Stimulated activated naive CD8-positive, alpha-beta T cell treated with anti-CD3 and anti-CD28 coated beads, Interleukin-15, Interleukin-2, amounts not matched to agents 100 ng/mL and 50 ng/mL, for 24 hours (primary cell): ENCODE data around the gene C1orf159.

Experiments used
- H3K27ac Mint-ChIP-seq: one replicate; pipeline ENCODE4 v1.8.0; 2021; ENCODE audit warnings: mild to moderate bottlenecking, mixed read lengths
- H3K27me3 Mint-ChIP-seq: one replicate; pipeline ENCODE4 v1.8.0; 2021; ENCODE audit warnings: mixed read lengths
- H3K36me3 Mint-ChIP-seq: one replicate; pipeline ENCODE4 v1.8.0; 2021; ENCODE audit warnings: low read depth, mixed read lengths
- H3K4me1 Mint-ChIP-seq: one replicate; pipeline ENCODE4 v1.8.0; 2021; ENCODE audit warnings: low read depth, mixed read lengths
- H3K4me3 Mint-ChIP-seq: one replicate; pipeline ENCODE4 v1.8.0; 2021; ENCODE audit warnings: mild to moderate bottlenecking, mixed read lengths
- H3K9me3 Mint-ChIP-seq: one replicate; pipeline ENCODE4 v1.8.0; 2021; ENCODE audit warnings: mixed read lengths

The C1orf159 gene

DNA sequence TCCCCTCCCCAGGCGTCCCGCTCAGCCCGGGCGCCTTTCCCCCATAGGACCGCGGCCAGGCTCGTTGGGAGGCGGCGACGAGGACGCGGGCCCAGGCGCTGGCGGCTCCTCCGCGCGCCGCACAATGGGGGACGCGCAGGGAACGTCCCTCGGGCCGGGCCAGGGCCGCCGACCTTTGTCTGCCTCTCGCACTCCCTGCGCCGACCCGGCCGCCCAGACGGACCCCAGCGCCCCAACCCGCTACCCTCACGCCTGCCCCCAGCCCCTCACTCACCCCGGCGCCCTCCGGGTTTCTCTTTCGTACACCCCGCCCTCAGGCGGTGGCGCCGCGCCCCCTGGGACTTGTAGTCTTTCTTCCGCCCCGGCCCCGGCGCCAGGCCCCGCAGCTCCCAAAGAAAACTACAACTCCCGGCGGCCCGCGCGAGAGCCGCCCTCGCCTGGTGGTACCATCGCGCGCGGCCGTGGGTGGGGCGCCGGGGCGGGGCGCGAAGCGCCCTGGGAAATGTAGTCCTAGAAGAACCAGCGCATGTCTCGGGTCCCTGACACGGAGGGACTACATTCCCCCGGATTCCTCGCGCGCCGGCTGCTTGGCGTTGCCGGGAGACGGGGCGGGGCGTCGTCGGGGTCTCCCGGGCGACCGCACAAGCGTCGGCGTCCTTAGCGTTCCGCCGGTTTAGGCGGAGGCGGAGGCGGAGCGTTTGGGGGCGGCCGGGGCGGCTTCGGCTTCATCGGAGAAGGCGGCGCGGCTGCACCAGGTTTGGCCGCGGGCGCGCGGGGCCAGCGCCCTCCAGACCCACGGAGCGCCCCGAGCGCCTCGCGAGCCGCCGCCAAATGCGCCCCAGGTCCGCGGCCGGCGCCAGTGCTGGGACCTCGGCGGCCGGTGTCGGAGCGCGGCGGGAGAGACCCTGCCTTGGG lies at the start of gene C1orf159:
Gene C1orf159, minus strand, starts transcription at position 304 of the 915 bp plus-strand sequence. CDS start 24,546 bp downstream, outside the sequence.
- Mint-ChIP-seq H3K9me3 (peaks cover 4% of the 10 kb centered on the region), H3K4me1 (peaks cover 26% of the 10 kb centered on the region), H3K4me3 (peak within 1 kb of the TSS; percentile 86), H3K27me3 (peaks cover 11% of the 10 kb centered on the region), H3K36me3 (peaks cover 25% of the 10 kb centered on the region), H3K27ac (peak within 1 kb of the TSS; percentile 85)

DNA sequence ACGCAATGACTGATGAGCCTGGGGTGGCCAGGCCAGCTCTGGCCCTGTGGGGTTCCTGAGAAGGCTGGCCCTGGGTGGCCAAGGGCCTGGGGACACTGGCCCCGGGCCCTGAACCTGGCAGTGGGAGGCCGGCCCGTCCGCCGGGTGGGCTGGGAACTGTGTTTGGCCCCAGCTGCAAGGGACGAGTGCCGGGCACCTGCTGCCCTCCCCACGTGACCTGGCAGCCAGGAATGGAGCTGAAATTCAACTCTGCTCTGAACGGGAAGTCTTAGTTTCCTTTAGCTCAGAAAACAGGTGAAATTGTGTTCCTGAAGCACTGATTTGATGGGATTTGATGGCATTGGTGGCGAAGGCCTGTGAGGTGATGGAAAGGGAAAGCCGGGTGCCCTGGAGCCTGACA lies 49.6 kb upstream of the C1orf159 start:
- H3K27me3 Mint-ChIP-seq, result peaks cover 5% of the 10 kb centered on the region
- no peak overlapping the region for H3K4me3 Mint-ChIP-seq
- no peaks in the 10 kb centered on the region for H3K36me3 Mint-ChIP-seq
- H3K4me1 Mint-ChIP-seq, result peaks cover 7% of the 10 kb centered on the region
- no peaks in the 10 kb centered on the region for H3K9me3 Mint-ChIP-seq
- no peak overlapping the region for H3K27ac Mint-ChIP-seq

DNA sequence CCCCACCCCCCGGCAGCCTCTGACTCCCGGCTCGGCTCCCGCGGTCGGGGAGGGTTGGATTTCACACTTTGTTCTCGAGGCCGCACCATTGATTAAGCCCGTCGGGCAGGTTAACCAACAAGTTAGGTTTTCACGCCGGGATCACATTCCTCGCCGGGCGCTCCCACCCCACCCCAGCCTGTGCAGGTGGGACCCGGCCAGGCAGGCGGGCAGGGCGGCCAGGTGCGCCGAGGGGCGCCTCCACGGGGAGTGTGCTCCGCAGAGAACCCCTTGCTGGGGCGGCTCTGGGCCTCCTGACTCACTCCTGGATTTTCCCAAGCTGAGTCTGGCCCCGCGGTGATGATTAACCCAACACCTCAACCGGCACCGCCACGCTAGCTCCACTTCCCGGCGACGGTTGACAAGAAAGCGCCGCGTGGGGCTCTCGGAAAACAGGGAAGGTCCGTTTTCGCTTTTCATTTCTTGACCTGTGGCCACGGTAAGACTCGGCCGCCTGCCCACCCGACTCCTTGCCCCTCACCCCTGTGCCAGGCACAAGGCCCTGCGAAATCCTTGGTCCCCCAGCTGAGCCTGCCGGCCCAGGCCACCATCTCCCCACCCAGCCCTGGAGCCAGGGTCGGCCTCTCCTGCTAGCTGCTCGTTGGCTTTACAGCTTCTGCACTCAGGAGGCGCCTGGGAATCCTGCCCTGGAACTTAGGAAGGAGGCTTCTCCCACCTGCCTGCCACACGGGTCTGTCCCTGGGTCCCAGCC lies 49.0 kb upstream of the C1orf159 start:
- H3K27me3 Mint-ChIP-seq, result peaks cover 1% of the 10 kb centered on the region
- peaks cover 2% of the 10 kb centered on the region for H3K4me1 Mint-ChIP-seq
- no peaks in the 10 kb centered on the region for H3K36me3 Mint-ChIP-seq
- H3K27ac Mint-ChIP-seq, result no peak overlapping the region
- H3K9me3 Mint-ChIP-seq, result no peaks in the 10 kb centered on the region
- H3K4me3 Mint-ChIP-seq, result no peak overlapping the region

DNA sequence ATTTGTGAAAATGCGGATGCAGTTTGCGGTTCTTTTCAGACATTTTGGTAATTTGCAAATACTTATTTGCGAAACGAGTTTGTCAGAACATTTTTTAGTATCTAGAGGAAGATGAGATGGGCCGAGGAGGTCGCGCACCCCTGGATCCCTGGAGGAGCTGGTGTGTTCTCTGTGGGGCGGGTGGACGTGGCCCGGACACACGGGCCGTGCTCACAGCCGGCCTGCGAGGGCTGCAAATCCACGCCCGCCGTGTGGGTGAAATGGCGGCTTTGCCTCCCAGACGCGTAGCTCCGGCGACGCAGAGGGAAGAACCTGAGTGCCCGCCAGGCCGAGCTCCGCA lies 48.4 kb upstream of the C1orf159 start:
- no peak overlapping the region for H3K4me3 Mint-ChIP-seq
- no peaks in the 10 kb centered on the region for H3K9me3 Mint-ChIP-seq
- H3K36me3 Mint-ChIP-seq, result no peaks in the 10 kb centered on the region
- H3K27ac Mint-ChIP-seq, result no peak overlapping the region
- H3K4me1 Mint-ChIP-seq, result no peaks in the 10 kb centered on the region
- no peaks in the 10 kb centered on the region for H3K27me3 Mint-ChIP-seq

DNA sequence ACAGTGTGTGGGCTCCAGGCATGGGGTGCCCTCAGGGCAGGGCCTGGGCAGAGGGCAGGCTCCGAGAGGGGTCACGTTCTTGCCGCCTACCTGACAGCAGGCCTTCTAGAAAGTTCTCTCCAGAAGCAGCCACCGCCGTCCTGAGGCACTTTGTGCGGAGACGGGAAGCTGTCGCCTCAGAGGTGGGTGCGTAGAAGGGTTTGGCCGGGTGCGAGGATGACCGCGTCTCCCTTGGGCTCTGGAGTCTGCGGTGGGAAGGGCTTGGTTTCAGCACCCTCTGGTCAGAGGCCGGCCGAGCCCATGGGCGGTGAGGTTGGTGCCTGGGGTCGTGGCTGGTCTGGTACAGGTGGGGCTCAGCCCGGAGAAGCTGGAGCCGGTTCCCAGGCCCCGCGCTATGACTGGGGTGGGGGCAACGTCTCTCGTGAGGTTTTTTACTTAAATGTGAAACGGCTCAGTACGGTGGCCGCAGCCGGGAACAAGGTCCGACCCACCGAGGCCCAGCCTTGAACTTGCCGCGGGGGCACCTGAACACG lies 47.7 kb upstream of the C1orf159 start:
- H3K27me3 Mint-ChIP-seq, result no peaks in the 10 kb centered on the region
- no peaks in the 10 kb centered on the region for H3K9me3 Mint-ChIP-seq
- no peaks in the 10 kb centered on the region for H3K36me3 Mint-ChIP-seq
- no peak overlapping the region for H3K27ac Mint-ChIP-seq
- H3K4me1 Mint-ChIP-seq, result peaks cover 3% of the 10 kb centered on the region
- H3K4me3 Mint-ChIP-seq, result no peak overlapping the region

DNA sequence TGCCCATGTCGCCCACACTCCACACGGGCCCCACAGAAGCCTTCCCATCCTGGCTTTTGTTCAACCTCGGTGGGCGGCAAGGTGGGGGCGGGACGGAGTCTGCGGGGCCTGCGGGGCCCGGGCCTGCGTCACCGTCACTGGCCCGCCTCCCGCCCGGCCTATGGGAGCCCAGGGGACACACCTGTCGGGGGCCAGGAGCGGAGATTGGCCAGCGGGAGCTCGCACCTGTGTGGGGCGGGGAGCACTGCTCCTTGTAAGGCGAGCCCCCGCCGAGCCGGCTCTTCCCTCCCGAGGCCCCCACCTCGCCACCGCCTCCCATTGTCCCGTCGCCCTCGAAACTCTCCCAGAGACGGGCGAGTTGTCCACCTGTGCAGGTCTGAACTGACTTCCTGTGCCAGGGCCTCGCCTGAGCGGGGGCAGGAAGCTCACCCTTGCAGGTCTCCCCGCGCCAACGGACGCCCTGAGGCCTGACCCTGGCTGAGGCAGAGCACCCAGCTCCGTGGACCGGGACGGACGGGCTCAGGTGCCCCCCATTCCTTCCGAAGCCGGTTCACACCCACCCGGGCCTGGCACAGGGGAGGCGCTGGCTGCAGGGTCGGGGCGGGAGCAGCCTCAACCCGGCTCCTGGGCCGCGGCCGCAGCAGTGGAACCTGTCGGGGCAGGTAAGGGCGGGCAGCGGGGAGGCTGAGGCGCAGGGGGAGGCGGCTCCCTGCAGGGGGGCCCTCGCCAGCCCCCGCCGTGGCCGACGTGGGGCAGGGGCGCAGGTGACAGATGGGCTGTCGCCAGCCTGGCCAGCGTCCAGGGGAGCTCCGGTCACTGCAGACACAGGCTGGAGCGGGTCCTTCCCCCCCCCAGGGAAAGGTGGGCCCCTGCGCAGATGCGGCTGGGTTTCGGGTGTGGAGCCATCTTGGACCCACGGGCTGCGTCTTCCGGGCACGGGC lies 47.0 kb upstream of the C1orf159 start:
- Mint-ChIP-seq H3K4me3 (no peak overlapping the region), H3K27ac (no peak overlapping the region)

DNA sequence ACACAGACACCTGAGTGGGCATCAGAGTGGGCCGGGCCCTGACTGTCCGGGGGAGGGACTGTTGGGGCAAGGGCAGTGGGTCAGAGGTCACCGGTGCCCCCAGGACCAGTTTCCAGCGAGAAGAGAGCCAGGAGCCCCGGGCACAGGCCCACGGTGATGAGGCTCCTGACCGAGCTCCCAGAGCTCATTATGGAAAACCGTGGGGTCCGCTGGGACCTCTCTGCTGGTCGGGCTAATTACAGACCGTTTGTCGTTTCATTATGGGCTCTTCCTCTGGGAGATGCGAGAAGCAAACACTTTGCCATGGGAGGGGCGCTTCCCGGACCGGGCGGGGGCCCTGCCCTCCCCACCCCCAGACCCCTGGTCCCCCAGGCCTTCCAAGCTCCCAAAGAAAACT lies 45.8 kb upstream of the C1orf159 start:
- H3K27me3 Mint-ChIP-seq, result no peaks in the 10 kb centered on the region
- no peak overlapping the region for H3K4me3 Mint-ChIP-seq
- no peaks in the 10 kb centered on the region for H3K36me3 Mint-ChIP-seq
- no peaks in the 10 kb centered on the region for H3K9me3 Mint-ChIP-seq
- H3K4me1 Mint-ChIP-seq, result peaks cover 3% of the 10 kb centered on the region
- no peak overlapping the region for H3K27ac Mint-ChIP-seq

More for the DNA sequence above, 47.0 kb upstream of the C1orf159 start:
- H3K9me3 Mint-ChIP-seq, result no peaks in the 10 kb centered on the region
- no peaks in the 10 kb centered on the region for H3K27me3 Mint-ChIP-seq
- H3K4me1 Mint-ChIP-seq, result peaks cover 3% of the 10 kb centered on the region
- no peaks in the 10 kb centered on the region for H3K36me3 Mint-ChIP-seq

DNA sequence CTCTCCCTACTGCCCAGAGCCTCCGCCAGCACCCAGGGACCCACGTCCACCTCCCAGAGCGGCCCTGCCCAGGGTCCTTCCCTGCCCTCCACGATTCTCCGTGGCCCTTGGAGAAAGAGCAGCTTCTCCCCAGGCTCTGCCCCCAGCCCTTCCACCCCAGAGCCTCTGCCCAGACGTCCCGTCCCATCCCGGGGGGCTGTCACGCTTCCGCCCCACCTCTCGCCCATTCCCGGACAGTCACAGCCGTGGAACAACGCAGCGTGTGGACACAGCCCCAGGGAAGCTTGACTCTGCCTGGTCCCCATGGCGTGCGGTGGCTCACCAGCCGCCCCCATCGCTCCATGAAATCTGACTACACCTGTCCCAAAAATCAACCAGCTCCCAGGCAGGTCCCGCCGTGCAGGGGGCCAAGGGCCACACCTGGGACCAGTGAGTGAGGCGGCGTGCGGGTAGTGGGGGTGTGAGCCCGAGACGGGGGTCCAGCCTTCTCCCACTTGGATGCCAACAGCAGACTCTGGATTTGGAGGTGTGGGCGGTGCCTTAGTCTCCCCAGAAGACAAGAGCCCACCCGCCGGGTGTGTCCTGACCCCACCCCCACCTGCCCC lies 45.3 kb upstream of the C1orf159 start:
- Mint-ChIP-seq H3K27me3 (no peaks in the 10 kb centered on the region), H3K9me3 (no peaks in the 10 kb centered on the region), H3K36me3 (no peaks in the 10 kb centered on the region), H3K27ac (no peak overlapping the region), H3K4me1 (peaks cover 3% of the 10 kb centered on the region), H3K4me3 (no peak overlapping the region)

DNA sequence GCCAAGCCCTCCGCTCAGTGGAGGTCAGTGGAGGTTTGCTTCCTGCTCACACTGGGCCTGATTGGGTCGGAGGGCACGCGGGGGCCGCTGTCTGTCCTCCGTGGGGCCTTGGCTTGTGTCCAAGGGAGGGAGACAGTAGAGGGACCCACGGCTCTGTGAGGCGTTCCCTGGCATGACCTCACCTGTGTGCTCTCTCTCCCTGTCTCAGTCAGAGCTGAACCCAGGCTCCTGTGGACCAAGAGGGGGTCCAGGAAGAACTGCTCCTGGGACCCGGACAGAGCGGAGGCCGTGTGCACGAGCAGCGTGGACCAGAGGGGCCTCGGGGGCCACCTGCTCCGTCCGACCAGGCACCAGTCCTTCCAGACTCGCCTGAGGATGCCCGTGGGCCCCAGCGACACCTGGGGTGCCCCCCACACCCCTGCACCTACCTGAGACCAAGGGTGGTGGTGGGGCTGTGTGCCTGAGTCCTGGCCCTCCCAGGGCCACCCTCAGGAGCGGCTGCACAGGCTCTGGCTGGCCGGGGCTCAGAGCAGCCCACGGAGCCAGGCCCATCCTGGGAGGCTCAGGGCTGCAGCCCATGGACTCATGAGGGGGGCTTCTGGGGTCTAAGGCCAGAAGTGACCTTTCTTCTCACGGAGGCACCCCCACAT lies 44.5 kb upstream of the C1orf159 start:
- no peaks in the 10 kb centered on the region for H3K36me3 Mint-ChIP-seq
- no peaks in the 10 kb centered on the region for H3K27me3 Mint-ChIP-seq
- H3K9me3 Mint-ChIP-seq, result no peaks in the 10 kb centered on the region
- no peak overlapping the region for H3K4me3 Mint-ChIP-seq
- peaks cover 3% of the 10 kb centered on the region for H3K4me1 Mint-ChIP-seq
- H3K27ac Mint-ChIP-seq, result no peak overlapping the region

DNA sequence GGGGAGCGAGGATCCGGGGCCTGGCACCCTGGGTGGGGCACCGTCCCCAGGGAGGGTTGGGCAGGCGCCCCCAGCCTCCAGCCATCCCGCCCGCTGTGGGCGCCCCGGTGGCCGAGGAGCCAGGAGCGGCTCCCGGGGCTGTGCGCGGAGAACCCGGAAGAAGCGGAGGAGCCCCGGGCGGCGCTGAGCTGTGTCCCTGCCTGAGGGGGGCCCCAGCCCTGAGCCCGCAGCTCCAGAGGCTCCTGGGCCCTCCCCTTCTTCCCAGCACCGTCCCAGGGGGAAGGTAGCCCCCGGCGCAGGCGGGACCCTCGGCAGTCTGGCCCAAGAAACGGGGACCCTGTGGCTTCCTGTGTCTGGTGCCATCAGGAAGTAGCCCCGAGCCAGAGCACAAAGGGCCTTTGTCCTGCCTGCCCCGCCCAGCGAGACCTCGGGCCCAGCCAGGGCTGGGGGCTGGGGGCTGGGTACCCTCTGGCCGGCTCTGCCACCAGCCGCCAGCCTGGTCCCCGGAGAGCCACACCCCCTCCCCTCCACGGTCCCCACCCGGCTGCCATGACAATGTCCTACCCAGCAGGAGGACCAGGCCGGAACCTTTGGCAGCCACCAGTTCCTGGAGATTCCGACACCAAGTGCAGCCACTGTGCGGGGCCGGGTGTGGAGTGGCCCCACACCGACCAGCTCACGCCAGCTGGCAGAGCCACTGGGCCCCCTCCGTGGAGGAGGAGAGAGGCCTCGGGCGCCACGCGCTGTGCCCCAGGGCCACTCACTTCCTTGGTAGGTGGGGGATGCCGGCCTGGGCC lies 42.2 kb upstream of the C1orf159 start:
- Mint-ChIP-seq H3K27me3 (no peaks in the 10 kb centered on the region), H3K36me3 (peaks cover 4% of the 10 kb centered on the region), H3K4me3 (peak overlapping the region; percentile 68), H3K27ac (no peak overlapping the region), H3K4me1 (peaks cover 6% of the 10 kb centered on the region), H3K9me3 (peaks cover 9% of the 10 kb centered on the region)

DNA sequence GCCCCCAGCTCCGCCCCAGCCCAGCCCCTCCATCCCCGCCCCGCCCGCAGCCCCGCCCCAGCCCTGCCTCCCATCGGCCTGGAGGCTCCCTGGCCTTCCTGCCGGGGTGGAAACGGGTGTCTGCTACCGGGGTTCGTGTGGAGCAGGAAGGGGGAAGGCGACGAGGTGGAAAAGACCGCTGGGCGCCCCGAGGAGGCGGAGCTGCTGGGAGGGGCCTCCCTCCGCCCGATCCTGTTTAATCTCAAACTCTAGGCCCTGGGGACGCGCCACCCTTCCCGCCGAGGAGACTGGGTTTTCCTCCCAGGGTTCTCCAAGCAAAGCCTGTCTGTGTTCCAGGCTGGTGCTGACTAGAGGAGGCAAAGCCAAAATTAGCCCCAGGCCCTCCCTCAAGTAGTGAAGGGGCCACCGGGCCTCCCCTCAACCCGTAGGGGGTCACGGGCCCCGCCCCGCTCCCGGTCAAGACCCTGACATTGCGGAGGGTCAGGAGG lies 41.6 kb upstream of the C1orf159 start:
- Mint-ChIP-seq H3K4me1 (peaks cover 6% of the 10 kb centered on the region), H3K9me3 (peaks cover 15% of the 10 kb centered on the region), H3K4me3 (peak overlapping the region; percentile 68), H3K36me3 (peaks cover 11% of the 10 kb centered on the region), H3K27me3 (no peaks in the 10 kb centered on the region), H3K27ac (peak overlapping the region; percentile 52)

DNA sequence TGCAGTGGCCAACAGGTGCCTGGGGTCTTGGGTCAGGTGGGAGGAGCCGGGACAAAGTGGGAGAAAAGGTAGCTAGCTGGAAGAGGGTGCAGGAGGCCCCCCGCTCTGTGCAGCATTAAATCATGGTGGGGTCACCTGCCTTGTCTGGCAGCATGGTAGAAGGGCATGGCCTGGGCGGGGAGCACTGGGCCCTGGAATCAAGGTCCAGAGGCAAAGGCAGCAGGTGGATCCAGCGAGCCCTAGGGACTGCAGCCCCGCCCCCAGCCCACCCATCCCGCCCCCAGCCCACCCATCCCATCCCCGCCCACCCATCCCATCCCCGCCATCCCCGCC lies 41.1 kb upstream of the C1orf159 start:
- Mint-ChIP-seq H3K36me3 (peaks cover 12% of the 10 kb centered on the region), H3K9me3 (peaks cover 19% of the 10 kb centered on the region), H3K4me3 (peak overlapping the region; percentile 52), H3K27ac (no peak overlapping the region), H3K4me1 (peaks cover 6% of the 10 kb centered on the region), H3K27me3 (no peaks in the 10 kb centered on the region)
